ENCODE data around the gene PRPF38B.

- no peak for TF ChIP-seq CTCF (optimal IDR thresholded peaks at IDR 0.05 in 1 of 3, IDR thresholded peaks at IDR 0.05 in 1 of 3, conservative IDR thresholded peaks at IDR 0.05 in 1 of 3; ENCODE audit: extremely low read depth in 1 of 3, insufficient read depth in 2 of 3, low read length in 3 of 3)
- TF ChIP-seq EZH2 (IDR thresholded peaks at IDR 0.05; ENCODE audit: low read length) = no peak
Measured at GRCh38 chr1:108719656-108720435, 27.7 kb downstream of the PRPF38B start.

All from keratinocyte (primary cell).